ENCODE data around the gene LDHD.
A peak's percentile ranks its signal among the peaks of the same experiment; 100 is the strongest.

The LDHD gene

GRCh38 chr16:75108792-75109731 lies 7.5 kb downstream of the LDHD start:
- Mint-ChIP-seq H3K4me1 (peaks cover 64% of the 10 kb centered on the region), H3K9me3 (no peaks in the 10 kb centered on the region), H3K4me3 (peak overlapping the region in 2 of 3 experiments; percentile 28 to 67), H3K27ac (peak overlapping the region; percentile 63 to 79 (median 79)), H3K27me3 (ENCODE audit: low read depth) (no peaks in the 10 kb centered on the region), H3K36me3 (ENCODE audit: low read depth) (peaks cover 21% of the 10 kb centered on the region)
- TF ChIP-seq CTCF (IDR thresholded peaks at IDR 0.05; ENCODE audit: unreplicated experiment in 3 of 3), result no peak

GRCh38 chr16:75107505-75107904 lies 9.1 kb downstream of the LDHD start:
- H3K27me3 Mint-ChIP-seq (ENCODE audit: low read depth), result no peaks in the 10 kb centered on the region
- no peaks in the 10 kb centered on the region for H3K9me3 Mint-ChIP-seq
- H3K4me3 Mint-ChIP-seq, result no peak overlapping the region
- no peak for TF ChIP-seq CTCF (IDR thresholded peaks at IDR 0.05; ENCODE audit: unreplicated experiment in 3 of 3)
- peaks cover 56% of the 10 kb centered on the region for H3K4me1 Mint-ChIP-seq
- H3K27ac Mint-ChIP-seq, result no peak overlapping the region
- peaks cover 30% of the 10 kb centered on the region for H3K36me3 Mint-ChIP-seq (ENCODE audit: low read depth)

GRCh38 chr16:75106351-75107274 lies 10.0 kb downstream of the LDHD start:
- Mint-ChIP-seq H3K9me3 (no peaks in the 10 kb centered on the region), H3K36me3 (ENCODE audit: low read depth) (peaks cover 32% of the 10 kb centered on the region), H3K4me3 (no peak overlapping the region), H3K4me1 (peaks cover 52% of the 10 kb centered on the region), H3K27me3 (ENCODE audit: low read depth) (no peaks in the 10 kb centered on the region), H3K27ac (peak overlapping the region in 1 of 3 experiments; percentile 76)
- no peak for TF ChIP-seq CTCF (IDR thresholded peaks at IDR 0.05; ENCODE audit: unreplicated experiment in 3 of 3)

- H3K4me1 Mint-ChIP-seq, result peaks cover 42% of the 10 kb centered on the region
- no peak overlapping the region for H3K4me3 Mint-ChIP-seq
- peaks cover 32% of the 10 kb centered on the region for H3K36me3 Mint-ChIP-seq (ENCODE audit: low read depth)
- H3K27me3 Mint-ChIP-seq (ENCODE audit: low read depth), result no peaks in the 10 kb centered on the region
- TF ChIP-seq CTCF (IDR thresholded peaks at IDR 0.05; ENCODE audit: unreplicated experiment in 3 of 3), result no peak
- no peaks in the 10 kb centered on the region for H3K9me3 Mint-ChIP-seq
- H3K27ac Mint-ChIP-seq, result no peak overlapping the region
These were observed 11.1 kb downstream of the LDHD start for GRCh38 chr16:75105306-75106061.

GRCh38 chr16:75104836-75105235 lies 11.7 kb downstream of the LDHD start:
- peaks cover 32% of the 10 kb centered on the region for H3K36me3 Mint-ChIP-seq (ENCODE audit: low read depth)
- no peak overlapping the region for H3K4me3 Mint-ChIP-seq
- no peak overlapping the region for H3K27ac Mint-ChIP-seq
- H3K9me3 Mint-ChIP-seq, result no peaks in the 10 kb centered on the region
- H3K27me3 Mint-ChIP-seq (ENCODE audit: low read depth), result no peaks in the 10 kb centered on the region
- H3K4me1 Mint-ChIP-seq, result peaks cover 42% of the 10 kb centered on the region
- TF ChIP-seq CTCF (IDR thresholded peaks at IDR 0.05; ENCODE audit: unreplicated experiment in 3 of 3), result no peak
